DMS114 treated with DMSO at 0.1 percent for 48 hours (cell line): ENCODE data around the gene ISL2.

Source experiments
- DNase-seq: peaks from one replicate; lab custom pipeline; 2025; ENCODE audit not compliant: unreplicated experiment; lab: John Stamatoyannopoulos, UW

The ISL2 gene

GRCh38 chr15:76368122-76368621 is 31.6 kb downstream of the ISL2 start:
- DNase-seq = no peak

DNA sequence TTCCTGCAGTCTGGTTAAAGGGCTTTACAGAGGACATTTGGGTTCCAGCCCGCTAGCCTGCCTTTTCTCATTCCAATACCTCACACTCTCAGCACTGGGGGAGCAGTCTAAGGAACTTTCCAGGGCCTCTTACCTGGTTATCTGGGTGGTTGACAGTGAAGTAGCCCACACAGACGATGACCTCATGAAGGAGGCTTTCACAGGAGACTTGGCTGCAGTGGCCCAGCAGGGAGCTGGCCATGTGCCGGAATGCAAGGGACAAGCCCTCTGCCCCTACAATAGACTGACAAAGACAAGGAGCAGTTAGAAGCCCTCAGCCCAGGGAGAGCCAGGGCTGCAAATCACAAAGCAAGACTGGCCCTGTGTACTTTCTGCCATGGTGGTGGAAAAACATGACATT is 39.5 kb downstream of the ISL2 start:
- DNase-seq = no peak

- no peak for DNase-seq
These were observed 40.2 kb downstream of the ISL2 start for GRCh38 chr15:76376816-76377215.

GRCh38 chr15:76377217-76377616 is 40.6 kb downstream of the ISL2 start:
- DNase-seq = no peak

DNA sequence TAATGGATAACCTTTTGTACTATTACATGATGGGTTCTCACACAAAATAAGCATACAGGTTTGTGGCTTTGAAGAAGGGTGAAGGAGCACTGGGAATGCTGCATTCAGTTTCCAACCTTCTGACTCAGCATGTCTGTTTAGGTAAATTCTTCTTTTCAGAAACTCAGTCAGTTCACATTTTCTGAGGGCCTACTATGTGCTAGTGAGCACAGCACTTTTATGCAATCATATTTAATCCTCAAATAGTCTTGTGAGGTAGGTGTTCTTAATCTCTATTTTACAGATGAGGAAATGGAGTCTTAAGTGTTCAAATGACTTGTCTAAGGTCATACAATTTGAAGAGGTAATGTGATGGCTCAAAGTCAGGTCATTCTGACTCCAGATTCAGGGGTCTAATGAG is 41.2 kb downstream of the ISL2 start:
- no peak for DNase-seq

DNA sequence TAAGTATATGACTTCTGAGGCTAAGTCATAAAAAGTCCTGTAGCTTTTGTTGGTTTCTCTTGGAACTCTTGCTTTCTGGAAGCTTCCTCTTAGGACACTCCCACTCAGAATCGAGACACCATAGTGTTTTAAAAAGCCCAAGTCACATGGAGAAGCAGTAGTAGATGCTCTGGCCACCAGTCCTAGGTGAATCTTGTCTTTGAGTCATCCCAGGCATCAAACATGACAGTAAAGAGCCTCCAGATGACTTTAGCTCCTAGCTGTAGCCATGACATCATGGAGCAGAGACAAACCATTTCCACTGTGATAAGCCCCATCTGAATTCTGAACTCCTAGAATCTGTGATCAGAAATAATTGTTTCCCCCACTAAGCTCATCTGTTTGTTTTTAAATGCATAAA is 42.1 kb downstream of the ISL2 start:
- no peak for DNase-seq

DNA sequence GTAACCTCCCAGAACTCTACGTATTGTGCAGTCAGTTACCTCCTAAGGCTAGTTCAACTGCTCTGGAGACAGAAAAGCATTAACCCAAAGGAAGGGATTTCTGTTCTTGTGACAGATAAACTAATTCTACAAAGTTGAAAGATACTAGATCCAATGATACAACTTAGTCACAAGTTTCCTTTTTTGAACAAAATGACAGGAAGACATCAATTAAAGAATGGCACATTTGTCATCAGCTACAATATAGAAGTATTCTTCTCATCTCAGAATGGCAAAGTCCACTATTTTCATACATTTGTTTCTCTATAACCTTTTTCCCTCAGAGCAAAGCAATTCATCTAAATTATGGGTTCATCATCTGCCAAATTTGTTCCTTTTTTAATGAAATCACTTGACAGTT is 43.7 kb downstream of the ISL2 start:
- DNase-seq = no peak

GRCh38 chr15:76381366-76381765 is 44.8 kb downstream of the ISL2 start:
- no peak for DNase-seq

DNA sequence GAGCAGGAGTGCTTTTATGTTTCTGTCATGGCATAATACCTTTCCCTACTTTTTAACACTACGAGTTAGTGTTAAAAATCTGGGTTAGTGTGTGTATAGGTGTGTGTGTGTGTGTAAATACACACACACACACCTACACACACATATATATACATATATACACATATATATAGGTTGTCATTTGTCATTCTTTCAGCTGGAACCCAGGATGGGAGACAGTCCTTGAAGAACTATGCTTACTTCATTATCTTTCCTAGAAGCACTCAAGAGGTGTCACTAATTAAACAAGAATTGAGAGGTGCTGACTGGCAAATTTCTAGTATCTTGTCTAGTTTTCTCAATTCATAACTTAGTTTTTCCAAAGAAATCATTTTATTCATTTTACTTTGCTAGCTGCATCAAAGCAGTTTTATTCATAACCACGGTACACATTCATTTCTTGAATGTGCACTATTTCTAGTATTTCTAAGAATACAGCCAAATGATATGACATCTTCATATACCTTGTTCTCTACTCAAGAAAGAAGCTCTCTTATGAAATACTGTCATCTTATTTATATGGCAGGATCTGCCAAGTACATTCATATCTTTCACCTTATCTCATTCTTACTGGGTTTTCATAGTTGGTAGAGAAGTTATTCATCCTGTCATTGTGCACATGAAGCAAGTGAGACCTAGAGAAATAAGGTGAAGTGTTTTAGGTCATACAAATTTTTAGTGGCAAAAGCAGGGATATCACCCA is 46.6 kb downstream of the ISL2 start:
- DNase-seq = no peak

- no peak for DNase-seq
These were observed 47.8 kb downstream of the ISL2 start for GRCh38 chr15:76384409-76384808.

GRCh38 chr15:76386178-76386577 is 49.6 kb downstream of the ISL2 start:
- DNase-seq = no peak

- no peak for DNase-seq
These were observed 50.4 kb downstream of the ISL2 start for GRCh38 chr15:76386926-76387325.

- no peak for DNase-seq
These were observed 54.0 kb downstream of the ISL2 start for GRCh38 chr15:76390571-76390970.

GRCh38 chr15:76391309-76391708 is 54.7 kb downstream of the ISL2 start:
- no peak for DNase-seq

DNA sequence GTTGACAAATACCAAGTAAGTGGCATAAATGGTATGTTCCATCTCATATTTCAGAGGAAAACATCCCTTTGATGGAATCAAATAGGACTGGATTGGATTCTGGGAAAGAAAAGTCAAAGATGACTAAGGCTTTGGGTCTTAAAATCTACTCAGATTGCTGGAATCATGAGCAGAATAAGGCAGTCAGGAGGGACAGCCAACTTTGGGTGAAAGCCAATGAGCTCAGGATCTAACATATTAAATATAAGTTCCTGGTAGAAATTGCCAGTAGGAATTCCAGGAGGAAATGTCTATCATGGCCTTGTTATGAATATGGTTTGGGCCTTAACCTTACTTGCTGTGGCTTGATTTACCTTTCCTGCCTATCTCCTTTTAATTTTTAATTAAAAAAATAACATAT is 55.3 kb downstream of the ISL2 start:
- DNase-seq = no peak
